HG03196 (cell line): ENCODE measurements around the gene TMCO4.

Experiments used
- ATAC-seq: cut with Tn5 transposase; IDR thresholded peaks from one replicate; pipeline ENCODE4 v1.9.1; 2021; ENCODE audit not compliant: unreplicated experiment

Gene TMCO4

GRCh38 chr1:19750882-19751276 is 48.8 kb downstream of the TMCO4 start:
- ATAC-seq = no peak

- ATAC-seq = no peak
These were observed 49.4 kb downstream of the TMCO4 start for GRCh38 chr1:19750101-19750881.

- no peak for ATAC-seq
These were observed 50.0 kb downstream of the TMCO4 start for GRCh38 chr1:19749685-19750084.

GRCh38 chr1:19747761-19748160 is 52.0 kb downstream of the TMCO4 start:
- ATAC-seq = no peak

GRCh38 chr1:19744886-19745285 is 54.8 kb downstream of the TMCO4 start:
- ATAC-seq = no peak

GRCh38 chr1:19744335-19744743 is 55.4 kb downstream of the TMCO4 start:
- no peak for ATAC-seq

DNA sequence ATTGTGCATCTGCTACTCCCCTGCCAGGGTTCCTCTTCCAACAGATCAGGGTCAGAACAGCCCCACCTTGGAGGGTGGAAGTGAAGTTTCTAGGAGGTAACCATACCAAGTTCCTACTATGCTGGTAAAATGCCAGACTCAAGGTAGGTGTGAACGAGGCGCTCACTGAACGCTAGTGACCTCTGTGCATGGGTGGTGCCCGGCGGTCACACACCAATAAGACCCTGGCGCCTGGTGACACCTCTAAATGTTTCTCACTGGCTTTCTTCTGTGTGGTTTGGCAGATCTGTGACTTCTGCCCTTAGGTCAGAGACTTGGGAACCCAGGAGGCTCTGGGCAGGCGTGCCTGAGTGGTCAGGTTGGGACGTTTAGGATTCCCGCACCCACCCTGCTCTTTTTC is 55.9 kb downstream of the TMCO4 start:
- no peak for ATAC-seq

GRCh38 chr1:19743180-19743579 is 56.5 kb downstream of the TMCO4 start:
- no peak for ATAC-seq

- no peak for ATAC-seq
These were observed 60.1 kb downstream of the TMCO4 start for GRCh38 chr1:19739628-19740027.

DNA sequence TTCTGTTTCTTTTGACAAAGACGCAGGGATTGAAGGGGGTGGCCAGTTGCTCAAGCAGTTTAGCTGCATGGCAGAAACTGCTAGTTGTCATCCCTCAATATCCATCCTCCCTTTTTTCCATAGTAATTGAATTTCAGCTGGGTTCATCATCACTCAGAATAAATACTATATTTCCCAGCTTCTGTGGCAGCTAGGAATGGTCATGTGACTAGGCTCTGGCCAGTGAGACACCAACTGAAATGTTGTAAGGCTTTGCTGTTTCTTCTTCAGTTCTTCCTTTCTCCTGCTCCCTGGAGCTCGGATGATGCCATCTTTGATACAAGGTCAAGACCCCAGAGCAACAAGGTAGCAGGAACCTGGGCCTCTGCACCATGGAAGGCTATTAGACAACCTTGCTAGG is 61.0 kb downstream of the TMCO4 start:
- ATAC-seq = no peak

- no peak for ATAC-seq
These were observed 61.6 kb downstream of the TMCO4 start for GRCh38 chr1:19738076-19738475.

- no peak for ATAC-seq
These were observed 62.5 kb downstream of the TMCO4 start for GRCh38 chr1:19737104-19737825.

DNA sequence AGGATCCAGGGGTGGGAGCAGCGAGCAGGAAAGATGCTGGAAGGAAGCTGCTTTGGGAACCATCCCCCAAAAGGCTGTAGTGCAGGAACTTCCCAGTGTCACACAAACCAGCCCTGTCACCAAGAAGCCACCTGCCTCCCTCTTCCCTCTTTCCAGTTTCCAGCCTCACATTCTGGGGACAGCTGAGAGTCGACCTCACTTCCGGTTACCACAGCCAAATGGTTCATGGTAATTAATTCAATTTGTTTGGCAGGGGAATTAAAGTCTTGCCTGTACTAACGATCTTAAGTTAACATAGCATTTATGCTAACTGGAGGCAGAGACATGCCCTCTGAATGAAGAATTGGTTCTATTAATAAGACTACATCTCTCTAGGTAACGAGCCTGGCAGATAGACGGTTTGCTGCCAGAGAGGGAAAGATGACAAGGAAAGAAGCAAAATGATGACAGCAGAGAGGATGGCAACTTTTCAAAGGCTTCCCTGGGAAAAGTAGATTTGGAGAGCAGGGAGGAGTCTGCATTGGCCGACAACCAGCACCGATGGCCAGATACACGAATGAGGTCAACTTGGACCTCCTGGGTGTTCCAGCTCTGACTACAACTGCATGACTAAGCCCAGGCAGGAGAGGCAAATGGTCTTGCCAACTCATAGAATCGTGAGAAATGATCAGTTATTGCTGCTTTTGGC is 64.1 kb downstream of the TMCO4 start:
- no peak for ATAC-seq

DNA sequence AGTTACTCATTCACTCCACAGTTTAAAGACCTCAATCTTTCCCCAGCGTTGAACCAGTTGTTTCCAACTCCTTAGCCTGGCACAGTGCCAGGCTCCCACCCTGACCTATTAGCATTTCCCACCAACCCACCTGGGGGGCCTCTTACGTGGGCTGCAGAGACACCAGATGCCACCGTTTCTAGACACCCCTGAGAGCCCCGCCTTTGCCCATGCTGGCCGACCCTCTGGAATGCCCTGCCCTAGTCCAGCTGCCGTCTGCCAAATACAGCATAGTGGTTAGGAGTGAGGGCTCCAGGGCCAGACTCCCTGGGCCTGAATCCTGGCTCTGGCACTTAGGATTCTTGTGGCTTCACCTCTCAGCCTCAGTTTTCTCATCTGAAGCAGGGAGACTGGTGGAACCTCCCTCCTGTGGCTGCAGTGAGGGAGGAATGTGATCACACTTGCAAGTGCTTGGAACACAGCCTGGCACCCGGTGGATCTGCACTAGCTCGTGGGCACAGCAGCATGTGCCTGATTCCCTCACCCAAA is 65.2 kb downstream of the TMCO4 start:
- no peak for ATAC-seq

GRCh38 chr1:19734056-19734455 is 65.7 kb downstream of the TMCO4 start:
- no peak for ATAC-seq

GRCh38 chr1:19733615-19734014 is 66.1 kb downstream of the TMCO4 start:
- no peak for ATAC-seq

GRCh38 chr1:19731311-19731821 is 68.3 kb downstream of the TMCO4 start:
- no peak for ATAC-seq

DNA sequence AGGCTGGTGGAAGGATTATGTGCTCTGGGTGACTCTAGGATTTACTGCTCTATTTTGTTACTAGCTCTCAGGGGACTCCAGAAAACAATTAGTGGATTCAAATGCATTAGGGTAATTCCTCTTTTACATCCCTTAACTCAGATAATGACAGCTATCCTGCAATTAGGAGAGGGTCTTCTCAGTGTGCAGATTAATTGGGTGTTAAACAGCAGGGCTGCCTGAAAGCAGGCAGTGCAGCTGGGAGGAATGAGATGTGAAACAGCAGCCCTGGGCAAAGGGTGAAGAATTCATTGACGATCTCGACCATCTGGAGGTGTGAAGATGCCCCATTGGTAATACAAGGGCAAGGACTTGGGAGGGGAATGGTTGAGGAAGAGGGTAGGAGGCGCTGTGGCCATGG is 68.9 kb downstream of the TMCO4 start:
- no peak for ATAC-seq

GRCh38 chr1:19730232-19730631 is 69.5 kb downstream of the TMCO4 start:
- no peak for ATAC-seq

GRCh38 chr1:19728413-19729145 is 71.1 kb downstream of the TMCO4 start:
- no peak for ATAC-seq

- no peak for ATAC-seq
These were observed 74.1 kb downstream of the TMCO4 start for GRCh38 chr1:19725606-19726005.
